GM15510 (cell line): ENCODE data around the gene CCM2.

Experiments
- POLR2A ChIP-seq: IDR thresholded peaks from 3 replicates; pipeline ENCODE4 v1.6.1; 2011; ENCODE audit warnings: borderline replicate concordance; ENCODE audit not compliant: insufficient read length; ENCODE audit errors: extremely low read depth

Gene CCM2

DNA sequence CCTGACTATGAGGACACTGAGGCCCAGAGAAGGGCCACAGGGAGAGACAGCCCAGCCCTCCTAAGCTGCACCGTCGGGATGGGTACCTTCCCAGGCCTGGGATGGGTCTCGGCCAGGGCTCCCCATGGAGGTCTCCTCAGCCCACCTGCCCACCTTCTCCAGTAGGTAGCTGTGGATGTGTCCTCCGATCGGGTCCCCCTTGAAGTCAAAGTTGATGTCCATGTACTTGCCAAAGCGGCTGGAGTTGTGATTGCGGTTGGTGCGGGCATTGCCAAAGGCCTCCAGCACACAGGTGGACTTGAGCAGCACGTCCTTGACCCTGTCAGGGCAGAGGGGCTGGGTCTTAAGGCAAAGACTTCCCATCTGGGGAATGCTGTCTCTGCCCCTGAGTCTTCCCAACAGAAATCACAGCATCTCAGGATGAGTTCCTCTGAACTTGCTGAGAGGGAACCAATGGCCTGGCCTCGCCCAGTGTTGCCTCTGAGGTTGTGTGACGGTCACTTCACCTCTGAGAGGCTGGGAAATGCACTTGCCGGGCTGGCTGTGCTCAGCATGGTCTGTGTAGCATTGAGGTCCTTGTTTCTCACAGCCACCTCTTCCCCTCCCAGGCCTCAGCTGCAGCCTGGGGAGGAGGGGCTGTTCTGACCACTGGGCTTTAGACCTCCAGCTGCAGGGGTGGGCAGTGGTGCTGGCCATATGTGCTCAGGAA is 24.5 kb upstream of the CCM2 start:
- TF ChIP-seq POLR2A = no peak

DNA sequence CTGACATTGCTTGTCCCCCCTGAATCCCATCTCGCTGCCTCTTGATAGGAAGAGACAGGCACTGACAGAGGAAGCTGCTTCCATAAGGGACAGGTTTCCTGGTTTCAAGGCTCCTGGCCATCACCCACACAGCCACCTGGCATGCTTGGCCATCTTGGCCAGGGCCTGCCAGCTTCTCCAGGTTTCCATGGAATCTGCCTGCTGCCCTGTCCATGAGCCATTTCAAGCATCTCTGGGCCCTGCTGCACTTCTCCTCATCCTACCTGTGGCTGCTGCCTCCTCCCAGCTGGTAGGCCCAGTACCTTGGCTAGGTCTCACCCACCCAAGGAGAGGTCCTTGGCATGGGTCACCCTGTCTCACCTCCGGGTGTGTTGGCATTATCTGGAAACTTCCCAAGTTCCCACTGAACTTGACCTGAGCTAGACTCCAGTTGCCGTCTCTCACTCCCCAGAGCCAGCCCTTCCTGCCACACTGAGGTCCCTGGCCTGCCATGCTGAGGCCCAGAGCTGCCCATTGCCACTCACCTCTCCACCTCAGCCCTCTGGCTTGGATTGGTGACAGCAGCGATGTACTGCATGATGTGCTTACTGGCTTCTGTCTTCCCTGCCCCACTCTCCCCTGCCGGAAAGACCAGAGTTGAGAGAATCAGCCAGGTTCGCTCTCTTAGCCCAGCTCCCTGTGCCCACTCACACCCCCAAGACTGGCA is 23.8 kb upstream of the CCM2 start:
- TF ChIP-seq POLR2A = no peak

DNA sequence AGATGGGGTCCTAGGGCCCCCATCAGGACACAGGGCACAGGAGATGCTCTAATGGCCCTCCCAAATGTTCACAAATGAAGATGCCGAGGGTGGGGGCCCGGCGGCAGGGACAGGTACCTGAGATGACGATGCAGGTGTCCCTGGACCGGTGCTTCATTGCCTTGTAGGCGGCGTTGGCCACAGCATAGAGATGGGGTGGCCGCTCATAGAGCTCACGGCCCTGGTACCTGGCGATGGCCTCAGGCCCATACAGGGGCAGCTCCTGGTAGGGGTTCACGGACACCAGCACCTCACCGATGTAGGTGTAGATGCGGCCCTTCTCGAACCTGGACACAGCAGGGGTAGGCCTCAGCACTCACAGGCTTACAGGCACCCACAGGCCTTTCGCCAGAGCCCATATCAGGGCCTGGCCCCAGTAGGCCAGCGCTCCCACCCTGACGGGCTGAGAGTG is 23.2 kb upstream of the CCM2 start:
- TF ChIP-seq POLR2A = no peak

- TF ChIP-seq POLR2A = peak; percentile 37
These were observed 22.6 kb upstream of the CCM2 start for GRCh38 chr7:44977304-44977958.

GRCh38 chr7:44977959-44978335 is 22.1 kb upstream of the CCM2 start:
- TF ChIP-seq POLR2A = peak; percentile 3

DNA sequence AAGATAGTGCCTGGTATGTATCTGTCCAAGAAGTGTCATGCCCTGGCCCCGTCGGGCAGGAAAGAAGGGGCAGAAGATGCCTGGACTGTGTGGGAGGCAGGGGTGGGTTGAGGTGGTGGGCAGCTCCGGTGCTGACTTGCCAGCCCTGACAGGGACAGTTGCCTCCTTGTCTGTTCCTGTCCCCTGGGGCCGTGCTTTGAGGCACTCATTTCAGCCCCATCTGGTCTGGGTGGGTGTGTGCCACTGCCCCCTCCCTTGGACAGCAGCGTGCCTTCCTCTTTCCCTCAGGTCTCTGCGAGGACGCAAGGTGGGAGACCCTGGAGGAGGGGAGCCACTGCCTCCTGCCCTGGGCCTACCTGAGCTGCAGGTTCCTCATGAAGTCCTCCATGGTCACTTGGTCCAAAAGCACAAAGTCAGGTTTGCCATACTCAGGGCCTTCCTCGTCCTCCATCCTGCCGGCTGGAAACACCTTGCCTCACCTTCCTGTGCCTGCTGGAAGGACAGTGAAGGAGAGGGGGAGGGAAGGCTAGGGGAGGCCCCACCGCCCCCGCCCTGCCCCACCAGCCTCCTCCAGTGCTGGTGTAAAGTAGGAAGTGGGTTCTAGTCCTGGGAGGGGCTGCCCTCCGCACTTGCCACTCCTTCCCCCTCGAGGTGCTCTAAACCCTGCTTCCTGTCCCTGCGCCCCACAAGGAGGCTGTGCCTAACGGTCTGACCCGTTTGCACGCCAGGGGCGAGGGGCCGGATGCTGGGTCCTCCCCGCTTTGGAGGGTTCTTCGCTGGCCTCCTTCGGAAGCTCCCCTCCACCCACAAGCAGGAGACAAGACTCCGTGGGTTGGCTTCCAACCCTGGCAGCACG is 21.3 kb upstream of the CCM2 start, which contains the start of gene MYO1G:
MYO1G (minus strand) TSS at position 505 of the 856 bp plus-strand sequence; CDS start at position 451, 54 bp downstream.
- TF ChIP-seq POLR2A = peak; percentile 65

- no peak for TF ChIP-seq POLR2A
These were observed 20.3 kb upstream of the CCM2 start for GRCh38 chr7:44979481-44980392.

DNA sequence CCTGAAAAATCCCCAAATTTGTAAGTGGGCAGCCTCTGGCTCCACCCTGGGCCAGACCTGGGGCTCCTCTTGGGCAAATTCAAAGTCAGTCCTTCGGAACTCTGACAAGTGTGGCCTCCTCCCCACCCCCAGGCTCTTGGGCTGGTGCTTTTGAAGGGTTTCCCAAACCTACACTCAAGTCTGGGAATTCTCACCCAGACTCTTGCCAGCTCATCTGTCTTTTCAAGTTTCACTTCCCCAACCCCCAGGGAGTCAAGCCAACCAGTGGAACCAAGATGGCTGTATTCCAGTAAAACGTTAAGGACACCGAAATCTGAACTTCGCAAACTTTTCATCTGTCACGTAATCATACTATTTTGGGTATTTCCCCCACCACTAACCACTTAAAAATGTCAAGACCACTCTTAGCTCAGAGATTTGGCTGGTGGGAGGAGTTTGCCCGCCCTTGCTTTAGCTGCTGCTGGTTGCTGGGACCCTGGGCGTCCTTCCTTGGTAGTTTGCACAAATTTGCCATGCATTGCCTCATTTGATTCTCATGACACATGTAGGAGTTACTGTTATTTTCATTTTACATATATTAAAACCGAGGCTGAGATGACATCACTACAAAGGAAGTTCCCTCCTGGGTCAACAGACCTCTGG is 19.5 kb upstream of the CCM2 start:
- peak; percentile 7 for TF ChIP-seq POLR2A

- TF ChIP-seq POLR2A = peak; percentile 10
These were observed 18.8 kb upstream of the CCM2 start for GRCh38 chr7:44981035-44981706.

- peak; percentile 4 for TF ChIP-seq POLR2A
These were observed 17.5 kb upstream of the CCM2 start for GRCh38 chr7:44982535-44982923.

DNA sequence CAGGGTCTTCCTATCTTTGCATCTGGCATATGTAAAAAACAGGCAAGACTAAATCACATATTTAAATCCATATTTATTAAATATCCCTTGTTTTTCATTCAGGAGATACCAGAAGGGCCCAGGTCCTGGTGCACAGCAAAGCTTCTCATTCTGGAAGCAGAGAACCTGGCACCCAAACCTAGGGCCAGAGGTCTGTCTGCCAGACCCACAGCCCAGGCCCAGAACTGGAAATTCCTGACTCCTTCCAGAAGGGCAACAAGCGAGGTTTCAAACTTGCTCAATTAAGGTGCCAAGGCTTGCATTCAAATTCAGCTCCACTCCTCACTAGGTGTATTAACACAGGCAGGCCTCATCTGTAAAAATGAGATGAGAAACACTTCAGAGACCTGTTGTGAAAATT is 17.0 kb upstream of the CCM2 start:
- TF ChIP-seq POLR2A = no peak

DNA sequence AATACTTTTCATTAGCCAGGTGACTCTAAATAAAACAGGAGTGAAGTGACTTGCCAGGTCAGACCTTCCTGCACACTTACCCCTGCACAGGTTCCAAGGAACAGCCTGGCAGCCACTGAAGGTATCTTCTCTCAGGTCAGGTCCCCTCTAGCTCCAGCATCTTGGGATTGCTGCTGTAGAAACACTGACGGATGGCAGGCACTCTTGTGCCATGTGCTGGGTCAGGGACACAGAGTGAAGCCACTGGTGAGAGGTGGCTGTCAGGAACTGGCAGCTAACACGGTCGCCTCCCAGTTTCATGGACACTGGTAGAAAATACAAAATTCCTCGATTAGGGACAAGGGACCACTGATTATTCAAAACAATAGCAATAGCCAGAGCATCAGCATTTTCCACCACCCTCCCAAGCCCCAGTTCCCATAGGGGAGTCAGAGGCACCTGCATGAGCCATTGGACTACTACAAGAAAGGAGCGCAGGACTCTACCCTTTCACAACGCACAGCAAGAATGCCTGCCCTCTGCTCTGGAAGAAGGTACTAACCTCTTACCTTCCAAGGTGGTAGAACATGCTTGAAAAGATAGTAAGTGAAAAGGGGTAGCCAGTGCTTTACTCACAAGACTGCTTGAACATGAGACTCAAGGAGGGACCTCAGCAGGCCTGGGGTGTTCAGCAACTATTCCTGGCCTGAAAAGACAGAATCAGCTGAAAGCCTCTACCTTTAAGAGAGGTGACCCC is 16.1 kb upstream of the CCM2 start:
- no peak for TF ChIP-seq POLR2A
